Measurements from ENCODE around the gene WDCP.

The WDCP gene

GRCh38 chr2:23993736-23994269 lies 53.4 kb downstream of the WDCP start:
- H3K27ac Mint-ChIP-seq: no peak overlapping the region
- no peaks in the 10 kb centered on the region for H3K9me3 Mint-ChIP-seq
- H3K27me3 Mint-ChIP-seq: no peaks in the 10 kb centered on the region
- no peaks in the 10 kb centered on the region for H3K4me1 Mint-ChIP-seq
- no peak overlapping the region for H3K4me3 Mint-ChIP-seq
- peaks cover 5% of the 10 kb centered on the region for H3K36me3 Mint-ChIP-seq

GRCh38 chr2:23992931-23993330 lies 54.3 kb downstream of the WDCP start:
- H3K4me1 Mint-ChIP-seq: no peaks in the 10 kb centered on the region
- peaks cover 2% of the 10 kb centered on the region for H3K36me3 Mint-ChIP-seq
- no peak overlapping the region for H3K27ac Mint-ChIP-seq
- no peaks in the 10 kb centered on the region for H3K9me3 Mint-ChIP-seq
- no peaks in the 10 kb centered on the region for H3K27me3 Mint-ChIP-seq
- no peak overlapping the region for H3K4me3 Mint-ChIP-seq

- Mint-ChIP-seq H3K36me3 (no peaks in the 10 kb centered on the region), H3K27me3 (no peaks in the 10 kb centered on the region), H3K27ac (no peak overlapping the region)
Measured at GRCh38 chr2:23988371-23988770, 58.8 kb downstream of the WDCP start.

More at GRCh38 chr2:23988371-23988770, 58.8 kb downstream of the WDCP start:
- no peak overlapping the region for H3K4me3 Mint-ChIP-seq
- H3K9me3 Mint-ChIP-seq: no peaks in the 10 kb centered on the region
- H3K4me1 Mint-ChIP-seq: no peaks in the 10 kb centered on the region

Data from activated naive CD4-positive, alpha-beta T cell treated with anti-CD3 and anti-CD28 coated beads, Interleukin-2, amount 50 U/mL, for 24 hours (primary cell).